GM18873 (cell line): ENCODE measurements around the gene HEPN1.

Experiments used
- ATAC-seq: cut with Tn5 transposase; IDR thresholded peaks from one replicate; pipeline ENCODE4 v1.9.1; 2021; ENCODE audit warnings: mild to moderate bottlenecking, moderate library complexity, moderate number of reproducible peaks; ENCODE audit not compliant: unreplicated experiment, low FRiP score

Gene HEPN1

GRCh38 chr11:124898263-124898680 lies 20.8 kb upstream of the HEPN1 start:
- ATAC-seq: no peak

GRCh38 chr11:124898711-124899110 lies 20.3 kb upstream of the HEPN1 start:
- no peak for ATAC-seq

- no peak for ATAC-seq
Measured at GRCh38 chr11:124899383-124900145, 19.5 kb upstream of the HEPN1 start.

GRCh38 chr11:124900464-124900863 lies 18.6 kb upstream of the HEPN1 start:
- no peak for ATAC-seq

- no peak for ATAC-seq
Measured at GRCh38 chr11:124902616-124903015, 16.4 kb upstream of the HEPN1 start.

GRCh38 chr11:124915541-124916369 lies 3.3 kb upstream of the HEPN1 start:
- ATAC-seq: no peak

GRCh38 chr11:124916370-124916710 lies 2.7 kb upstream of the HEPN1 start:
- no peak for ATAC-seq

- no peak for ATAC-seq
Measured at GRCh38 chr11:124917115-124917637, 1.9 kb upstream of the HEPN1 start.

- ATAC-seq: no peak
Measured at GRCh38 chr11:124919898-124920297, 848 bp downstream of the HEPN1 start.

- no peak for ATAC-seq
Measured at GRCh38 chr11:124920356-124920755, 1.3 kb downstream of the HEPN1 start.

GRCh38 chr11:124920870-124921609 lies 2.0 kb downstream of the HEPN1 start:
- no peak for ATAC-seq

- ATAC-seq: no peak
Measured at GRCh38 chr11:124922831-124923230, 3.8 kb downstream of the HEPN1 start.

- ATAC-seq: no peak
Measured at GRCh38 chr11:124923296-124923695, 4.2 kb downstream of the HEPN1 start.

- ATAC-seq: no peak
Measured at GRCh38 chr11:124928942-124929665, 10.1 kb downstream of the HEPN1 start.

- ATAC-seq: no peak
Measured at GRCh38 chr11:124930799-124931198, 11.7 kb downstream of the HEPN1 start.

GRCh38 chr11:124934862-124935547 lies 16.0 kb downstream of the HEPN1 start:
- no peak for ATAC-seq

GRCh38 chr11:124935548-124936514 lies 16.8 kb downstream of the HEPN1 start, which contains the start of gene HEPACAM:
Gene HEPACAM, minus strand, starts transcription at chr11:124936047. Its CDS starts 41 bp downstream, at chr11:124936006.
- ATAC-seq: no peak

- no peak for ATAC-seq
Measured at GRCh38 chr11:124937336-124937935, 18.4 kb downstream of the HEPN1 start.
